Hippocampal formation (tissue), 2 donors: Measurements from ENCODE around the gene DOK5.
"Not testable (repeated sequence)": the region's sequence is repeated elsewhere in the genome, so short reads cannot be mapped to it uniquely, and the experiment has no call there.

Experiments used
- DNase-seq, 2 donors: peaks; one replicate each; lab custom pipeline; 2025; lab: John Stamatoyannopoulos, UW

Gene DOK5

GRCh38 chr20:54475334-54476168 is at the start of gene DOK5:
DOK5 (plus strand) TSS chr20:54475593; CDS start chr20:54475947, 354 bp downstream.
- DNase-seq: peak; percentile 27 to 31

- no peak for DNase-seq
Observed at GRCh38 chr20:54429364-54429763, 46.0 kb upstream of the DOK5 start.

GRCh38 chr20:54431156-54431944 is 44.0 kb upstream of the DOK5 start:
- peak in 1 of 2 donors; percentile 16 for DNase-seq

GRCh38 chr20:54432966-54433365 is 42.4 kb upstream of the DOK5 start:
- DNase-seq: no peak

- peak in 1 of 2 donors; percentile 12 for DNase-seq
Observed at GRCh38 chr20:54433636-54434035, 41.8 kb upstream of the DOK5 start.

- no peak for DNase-seq
Observed at GRCh38 chr20:54434196-54434595, 41.2 kb upstream of the DOK5 start.

- DNase-seq: no peak
Observed at GRCh38 chr20:54435015-54435414, 40.4 kb upstream of the DOK5 start.

GRCh38 chr20:54436410-54436809 is 39.0 kb upstream of the DOK5 start:
- DNase-seq: not testable (repeated sequence)

GRCh38 chr20:54438166-54438565 is 37.2 kb upstream of the DOK5 start:
- DNase-seq: no peak

- no peak for DNase-seq
Observed at GRCh38 chr20:54450207-54450606, 25.2 kb upstream of the DOK5 start.

GRCh38 chr20:54451171-54451570 is 24.2 kb upstream of the DOK5 start:
- DNase-seq: no peak

GRCh38 chr20:54452277-54452676 is 23.1 kb upstream of the DOK5 start:
- DNase-seq: no peak

GRCh38 chr20:54454982-54455381 is 20.4 kb upstream of the DOK5 start:
- DNase-seq: no peak

GRCh38 chr20:54456423-54456822 is 19.0 kb upstream of the DOK5 start:
- DNase-seq: no peak

- no peak for DNase-seq
Observed at GRCh38 chr20:54456961-54457360, 18.4 kb upstream of the DOK5 start.

- DNase-seq: no peak
Observed at GRCh38 chr20:54458219-54458618, 17.2 kb upstream of the DOK5 start.

GRCh38 chr20:54459279-54459678 is 16.1 kb upstream of the DOK5 start:
- DNase-seq: no peak

GRCh38 chr20:54464003-54464402 is 11.4 kb upstream of the DOK5 start:
- DNase-seq: no peak

- no peak for DNase-seq
Observed at GRCh38 chr20:54466127-54466526, 9.3 kb upstream of the DOK5 start.

GRCh38 chr20:54467622-54468021 is 7.8 kb upstream of the DOK5 start:
- DNase-seq: no peak

GRCh38 chr20:54468082-54468481 is 7.3 kb upstream of the DOK5 start:
- DNase-seq: no peak

- DNase-seq: no peak
Observed at GRCh38 chr20:54469293-54469692, 6.1 kb upstream of the DOK5 start.

GRCh38 chr20:54469952-54470351 is 5.4 kb upstream of the DOK5 start:
- DNase-seq: no peak
